IPS-NIHi7 (cell line): ENCODE results near the gene FAR2.
A peak's percentile ranks its signal among the peaks of the same experiment; 100 is the strongest.
"Not testable (repeated sequence)": the region's sequence is repeated elsewhere in the genome, so short reads cannot be mapped to it uniquely, and the experiment has no call there.

Experiments
- DNase-seq: peaks from one replicate; pipeline ENCODE4 v3.0.0; 2012; ENCODE audit warnings: mixed read lengths; ENCODE audit errors: extremely low spot score

FAR2 gene

DNA sequence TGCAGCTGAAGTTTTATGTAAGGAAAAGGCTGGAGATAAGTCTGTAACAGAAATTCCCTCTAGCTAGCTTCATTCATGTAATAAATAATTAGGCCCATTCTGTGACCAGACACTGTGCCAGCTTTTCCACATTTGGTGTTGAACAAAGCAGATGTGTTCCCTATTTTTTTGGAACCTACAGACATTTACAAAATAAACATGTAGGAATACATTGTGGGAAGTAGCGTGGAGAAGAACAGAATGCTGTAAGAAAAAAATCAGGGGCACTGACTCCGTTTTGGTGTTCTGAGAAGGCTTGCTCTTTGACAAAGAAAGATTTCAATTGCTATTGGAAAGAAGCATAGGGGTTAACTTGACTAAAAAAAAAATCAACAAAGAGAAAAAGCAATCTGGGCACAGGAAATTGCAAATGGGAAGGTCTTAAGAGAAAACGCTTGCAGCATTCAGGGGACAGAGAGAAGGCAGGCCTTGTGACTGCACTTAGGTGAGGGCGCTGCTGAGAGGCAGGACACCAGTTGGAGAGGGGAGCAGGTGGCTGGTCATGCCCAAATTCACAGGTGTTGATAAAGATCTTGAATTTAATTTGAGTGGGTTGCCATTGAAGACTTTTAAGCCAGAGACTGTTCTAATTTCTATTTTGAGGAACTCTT, 4.0 kb downstream of the FAR2 start:
- DNase-seq: peak; percentile 43

DNA sequence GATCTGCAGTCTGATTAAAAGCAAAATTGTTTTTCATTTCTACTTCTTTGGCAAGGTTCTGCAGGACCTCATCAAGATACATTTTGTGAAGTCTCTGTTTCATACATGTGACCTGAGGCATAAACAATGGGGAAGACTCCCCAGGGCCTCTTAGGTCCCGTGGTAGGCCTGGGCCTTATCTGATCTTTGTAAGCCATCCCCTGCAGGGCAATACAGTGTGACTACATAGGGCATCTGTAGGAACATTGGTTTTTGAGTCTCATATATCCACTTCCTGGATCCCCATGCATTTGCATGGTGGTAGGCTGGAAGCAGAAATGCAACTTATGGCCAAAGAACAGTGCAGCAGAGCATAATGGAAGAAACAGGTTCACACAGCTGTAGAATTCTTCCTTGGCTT, 6.0 kb downstream of the FAR2 start:
- no peak for DNase-seq

DNA sequence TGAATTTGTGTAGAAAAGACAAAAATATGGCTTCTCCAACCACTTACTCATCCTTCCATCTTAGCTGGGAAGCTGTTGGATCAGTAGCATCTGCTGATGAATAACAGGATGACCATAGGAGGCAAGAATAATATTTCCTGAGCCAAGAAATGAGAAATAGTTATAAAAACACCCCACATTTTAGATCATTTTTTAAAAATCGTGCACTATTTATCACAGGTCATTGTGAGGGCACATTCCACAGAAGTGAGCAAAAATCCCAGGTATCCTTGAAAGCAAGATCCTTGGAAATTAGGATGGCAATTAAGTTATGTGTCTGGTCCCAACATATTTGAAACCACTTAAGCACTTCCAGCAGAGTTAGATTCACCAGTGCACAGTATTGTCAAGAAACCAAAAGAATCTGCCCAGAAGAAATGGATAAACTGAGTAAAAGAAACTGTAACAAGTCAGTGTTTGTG, 8.4 kb downstream of the FAR2 start:
- no peak for DNase-seq

DNA sequence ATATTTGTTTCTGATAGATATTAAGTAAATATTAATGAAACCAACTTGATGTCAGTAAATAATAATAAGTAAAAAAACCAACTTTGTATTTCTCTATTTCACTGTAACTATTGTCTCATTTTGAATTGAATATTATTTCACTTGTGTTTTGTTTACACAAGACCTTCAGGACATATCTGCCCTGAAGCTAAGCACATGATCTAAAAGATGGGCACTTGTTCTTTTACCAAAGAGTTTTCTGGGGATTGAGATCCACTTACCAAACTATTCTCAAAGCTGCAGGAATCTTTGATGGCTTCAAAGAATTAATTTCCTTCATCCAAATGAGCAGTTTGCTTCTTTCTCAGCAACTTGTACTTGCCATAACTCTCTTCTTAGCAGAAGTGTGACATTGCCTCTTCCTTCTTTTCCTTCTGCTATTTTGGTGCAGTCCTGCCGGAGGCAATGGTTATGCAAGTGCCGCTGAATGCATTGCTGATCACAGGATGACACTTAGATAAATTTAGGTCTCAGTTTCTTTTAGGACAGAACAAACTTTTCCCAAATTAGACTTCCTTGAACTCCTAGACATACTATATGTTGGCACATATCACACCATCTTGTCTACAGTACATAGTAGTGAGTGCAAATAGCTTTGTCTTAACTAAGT, 9.2 kb downstream of the FAR2 start:
- DNase-seq: no peak

DNA sequence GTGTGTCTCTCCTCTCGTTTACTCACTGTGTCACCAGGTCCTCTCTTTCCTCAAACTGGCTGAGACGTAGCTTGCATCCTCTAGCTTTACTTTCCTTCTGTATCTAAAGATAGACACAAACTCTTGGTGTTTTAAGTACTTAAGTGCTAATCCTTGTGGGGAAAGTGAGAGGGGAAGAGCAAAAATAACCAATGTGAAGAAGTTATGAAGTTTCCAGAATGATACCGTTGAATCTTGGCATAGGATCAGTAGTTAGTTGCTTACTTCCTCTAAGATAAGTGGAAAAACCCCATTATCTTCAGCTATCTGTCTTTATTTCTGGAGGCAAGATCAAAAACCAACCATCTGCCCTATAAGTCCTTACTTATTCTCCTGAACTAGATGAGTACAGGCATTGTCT, 10.6 kb downstream of the FAR2 start:
- no peak for DNase-seq

DNA sequence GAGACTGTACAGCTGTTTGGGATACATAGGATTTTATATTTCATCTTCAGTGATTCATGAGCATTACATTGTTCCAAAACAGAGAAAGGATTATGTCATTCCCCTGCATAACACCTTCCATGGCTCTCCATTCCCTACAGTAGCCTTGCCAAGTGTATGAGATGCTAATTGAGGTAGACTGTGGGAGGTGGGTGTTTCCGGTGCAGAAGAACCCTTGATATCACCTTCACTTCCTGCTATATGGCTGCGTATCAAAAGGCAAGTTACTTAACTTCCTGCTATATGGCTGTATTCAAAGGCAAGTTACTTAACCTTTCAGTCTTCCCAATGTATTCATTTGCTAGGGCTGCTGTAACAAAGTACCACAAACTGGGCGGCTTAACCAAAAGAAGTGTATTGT, 11.2 kb downstream of the FAR2 start:
- DNase-seq: no peak

DNA sequence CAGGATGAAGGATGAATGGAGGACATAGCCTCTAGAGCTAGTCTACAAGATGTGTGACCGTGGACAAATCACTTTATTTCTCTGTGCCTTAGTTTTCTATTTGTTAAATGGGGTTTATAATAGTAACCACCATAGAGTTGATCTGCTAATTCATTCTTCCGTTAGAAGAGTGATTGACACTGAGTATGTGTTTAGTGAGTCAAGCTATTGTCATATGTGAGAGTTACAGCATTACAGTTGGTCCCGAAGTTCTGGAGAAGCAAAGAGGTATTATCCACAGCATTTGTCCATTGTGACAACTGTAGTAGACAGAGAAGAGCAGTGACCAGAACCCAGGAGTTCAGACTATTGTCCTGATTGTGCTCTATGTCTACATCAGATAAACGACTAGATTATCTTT, 14.1 kb downstream of the FAR2 start:
- no peak for DNase-seq

DNA sequence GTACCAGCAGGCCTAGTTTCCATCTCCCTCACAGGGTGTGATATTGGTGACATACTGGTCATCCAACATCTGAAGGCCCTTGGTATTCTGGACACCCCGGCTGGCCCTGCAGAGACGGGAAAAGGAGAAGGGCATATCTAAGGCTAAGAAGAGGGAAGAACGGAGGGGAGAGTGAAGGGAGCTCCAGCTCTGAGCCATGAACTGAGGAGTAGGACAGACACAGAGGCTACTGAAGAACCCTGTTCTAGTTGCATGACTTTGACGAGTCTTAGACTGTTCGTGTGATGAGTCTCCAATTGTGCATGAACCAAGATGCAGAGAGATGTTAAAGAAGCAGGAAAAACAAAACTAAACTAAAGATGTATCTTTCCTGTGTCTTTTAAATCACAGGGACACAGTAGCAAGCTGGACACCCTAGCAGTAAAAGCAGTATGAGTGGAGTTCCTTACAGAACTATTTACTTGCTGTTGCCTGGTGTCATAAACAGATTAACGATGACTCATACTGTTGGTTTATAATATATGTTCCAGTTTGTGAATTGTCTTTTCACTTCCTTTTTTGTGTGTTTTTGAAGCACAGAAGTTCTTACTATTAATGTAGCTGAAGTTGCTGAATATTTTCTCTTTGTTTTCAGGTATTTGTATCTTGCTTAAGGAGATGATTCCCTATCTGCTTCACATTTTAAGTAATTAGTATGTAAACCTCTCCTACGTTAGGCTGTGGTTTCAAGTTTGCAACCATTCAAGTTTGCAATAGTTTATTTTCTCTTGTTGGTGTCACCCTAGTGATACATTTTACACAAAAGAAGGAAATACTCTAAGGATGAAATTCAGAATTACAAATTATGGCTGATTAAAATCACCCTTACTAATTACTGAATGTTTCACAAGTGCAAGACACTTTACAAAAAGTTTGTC, 15.7 kb downstream of the FAR2 start:
- no peak for DNase-seq

DNA sequence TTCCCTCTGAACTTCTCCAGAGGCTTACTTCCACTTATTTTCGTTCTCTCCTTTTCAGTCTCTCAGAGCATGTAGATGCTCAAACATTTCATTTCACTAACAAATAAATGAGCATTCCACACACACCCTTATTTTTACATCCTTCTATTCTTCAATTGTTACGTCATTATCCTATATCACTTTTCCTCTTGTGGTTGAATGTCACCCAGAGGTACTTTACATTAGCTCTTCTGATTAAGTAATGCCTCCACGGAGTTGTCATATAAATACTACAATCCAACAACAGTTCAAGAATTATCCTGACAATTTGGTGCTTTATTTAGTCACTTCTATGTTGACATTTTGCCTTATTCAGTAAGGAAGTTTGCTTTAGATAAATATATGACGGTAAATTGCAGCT, 18.4 kb downstream of the FAR2 start:
- DNase-seq: no peak

DNA sequence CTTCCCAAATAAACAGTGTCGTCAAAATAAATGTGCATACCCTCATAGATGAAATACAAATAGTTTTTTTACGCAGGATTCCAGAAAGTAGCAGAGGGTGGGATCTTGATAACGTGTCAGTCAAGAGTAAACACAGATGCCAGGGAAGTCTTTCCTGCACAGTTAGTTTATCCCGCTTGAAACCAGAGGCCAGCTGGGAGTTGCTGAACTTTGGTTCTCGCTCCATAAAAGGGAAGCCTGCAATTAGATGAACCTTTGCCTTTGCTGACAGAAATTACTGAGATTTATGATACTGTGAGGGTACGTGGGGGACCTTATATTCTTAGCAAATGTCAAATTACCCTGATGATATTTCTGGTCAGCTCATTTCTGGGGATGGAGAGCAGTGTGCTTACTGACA, 18.9 kb downstream of the FAR2 start:
- no peak for DNase-seq

DNA sequence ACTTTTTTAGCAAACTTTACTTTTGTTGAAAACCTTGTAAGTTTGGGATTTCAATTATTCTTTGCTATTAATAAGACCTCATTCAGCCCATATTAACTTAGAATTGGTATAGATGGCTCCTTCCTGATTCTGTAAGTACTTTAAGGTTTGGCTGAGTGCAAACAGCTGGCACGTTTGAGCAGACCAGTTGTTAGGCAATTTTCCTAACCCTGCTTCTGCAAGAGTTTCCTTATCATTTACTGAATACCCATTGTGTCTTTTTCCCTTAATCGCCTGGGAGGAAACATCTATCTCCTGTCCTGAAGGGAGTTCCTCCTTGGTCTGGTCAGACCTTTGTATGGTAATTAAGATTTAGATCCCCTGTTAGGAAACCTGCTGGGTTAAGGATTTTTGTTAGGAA, 20.9 kb downstream of the FAR2 start:
- DNase-seq: not testable (repeated sequence)

DNA sequence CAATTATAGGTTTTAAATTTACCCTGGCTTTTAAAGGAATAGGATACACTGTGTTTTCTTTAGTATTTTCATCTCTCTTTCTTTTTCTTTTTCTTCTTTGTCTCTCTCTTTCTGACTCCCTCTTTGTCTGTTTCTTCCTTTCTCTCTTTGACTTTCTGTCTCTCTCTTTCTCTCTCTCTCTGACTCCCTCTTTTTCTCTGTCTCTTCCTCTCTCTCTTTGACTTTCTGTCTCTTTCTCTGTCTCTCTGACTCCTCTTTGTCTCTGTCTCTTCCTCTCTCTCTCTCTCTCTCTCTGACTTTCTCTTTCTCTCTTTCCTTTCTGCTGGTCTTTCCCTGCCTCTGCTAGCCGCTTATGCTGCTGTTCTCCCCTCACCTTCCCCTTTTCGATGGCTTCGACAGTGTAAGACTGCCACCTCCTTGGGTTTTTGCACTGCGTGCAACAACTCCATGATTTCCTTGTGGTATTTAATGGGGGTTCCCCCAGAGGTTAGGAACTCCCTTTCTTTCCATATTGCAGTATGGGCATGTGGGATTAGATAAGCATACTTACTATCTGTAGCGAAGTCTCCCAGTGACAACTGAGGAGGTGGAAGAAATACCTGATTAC, 21.5 kb downstream of the FAR2 start:
- DNase-seq: not testable (repeated sequence)

DNA sequence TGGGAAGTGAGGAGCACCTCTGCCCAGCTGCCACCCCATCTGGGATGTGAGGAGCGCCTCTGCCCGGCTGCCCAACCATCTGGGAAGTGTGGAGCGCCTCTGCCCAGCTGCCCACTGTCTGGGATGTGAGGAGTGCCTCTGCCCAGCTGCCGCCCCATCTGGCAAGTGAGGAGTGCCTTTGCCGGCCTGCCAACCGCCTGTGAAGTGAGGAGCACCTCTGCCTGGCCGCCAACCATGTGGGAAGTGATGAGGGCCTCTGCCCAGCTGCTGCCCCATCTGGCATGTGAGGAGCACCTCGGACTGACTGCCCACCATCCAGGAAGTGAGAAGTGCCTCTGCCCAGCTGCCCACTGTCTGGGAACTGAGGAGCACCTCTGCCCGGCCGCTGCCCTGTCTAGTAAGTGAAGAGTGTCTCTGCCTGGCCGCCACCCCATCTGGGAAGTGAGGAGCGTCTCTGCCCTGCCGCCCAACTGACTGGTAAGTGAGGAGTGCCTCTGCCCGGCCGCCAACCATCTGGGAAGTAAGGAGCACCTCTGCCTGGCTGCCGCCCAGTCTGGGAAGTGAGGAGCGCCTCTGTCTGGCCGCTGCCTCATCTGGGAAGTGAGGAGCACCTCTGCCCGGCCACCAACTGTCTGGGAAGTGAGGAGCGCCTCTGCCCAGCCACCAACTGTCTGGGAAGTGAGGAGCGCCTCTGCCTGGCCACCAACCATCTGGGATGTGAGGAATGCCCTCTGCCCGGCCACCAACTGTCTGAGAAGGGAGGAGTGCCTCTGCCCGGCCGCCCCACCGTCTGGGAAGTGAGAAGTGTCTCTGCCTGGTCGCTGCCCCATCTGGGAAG, 22.6 kb downstream of the FAR2 start:
- no peak for DNase-seq

DNA sequence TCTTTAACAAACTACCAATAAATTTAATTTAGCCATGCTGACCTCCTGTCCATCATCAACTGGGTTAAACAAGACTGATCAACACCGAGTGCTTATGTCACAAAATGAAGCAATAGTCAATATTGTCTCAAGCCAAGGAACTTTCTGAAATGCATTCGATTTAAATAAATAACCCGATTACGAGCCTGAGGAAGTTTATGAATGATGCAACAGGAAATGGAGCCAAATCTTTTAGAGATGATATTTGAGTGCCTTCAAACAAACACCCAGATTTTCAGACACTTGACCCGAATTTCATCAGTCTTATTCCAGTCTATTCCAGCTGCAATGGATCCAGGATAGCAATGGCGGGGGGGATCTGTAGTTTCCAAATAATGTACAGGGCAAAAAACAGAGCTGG, 27.9 kb downstream of the FAR2 start:
- DNase-seq: no peak

DNA sequence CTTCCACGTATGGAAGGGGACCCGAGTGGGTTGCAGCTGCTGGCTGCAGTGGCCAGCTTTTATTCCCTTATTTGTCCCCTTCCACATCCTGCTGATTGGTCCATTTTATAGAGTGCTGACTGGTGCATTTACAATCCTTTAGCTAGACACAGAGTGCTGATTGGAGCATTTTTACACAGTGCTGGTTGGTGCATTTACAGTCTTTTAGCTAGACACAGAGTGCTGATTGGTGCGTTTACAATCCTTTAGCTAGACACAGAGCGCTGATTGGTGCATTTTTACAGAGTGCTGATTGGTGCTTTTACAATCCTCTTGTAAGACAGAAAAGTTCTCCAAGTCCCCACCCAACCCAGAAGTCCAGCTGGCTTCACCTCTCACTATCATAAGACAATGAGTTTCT, 33.2 kb downstream of the FAR2 start:
- DNase-seq: not testable (repeated sequence)

DNA sequence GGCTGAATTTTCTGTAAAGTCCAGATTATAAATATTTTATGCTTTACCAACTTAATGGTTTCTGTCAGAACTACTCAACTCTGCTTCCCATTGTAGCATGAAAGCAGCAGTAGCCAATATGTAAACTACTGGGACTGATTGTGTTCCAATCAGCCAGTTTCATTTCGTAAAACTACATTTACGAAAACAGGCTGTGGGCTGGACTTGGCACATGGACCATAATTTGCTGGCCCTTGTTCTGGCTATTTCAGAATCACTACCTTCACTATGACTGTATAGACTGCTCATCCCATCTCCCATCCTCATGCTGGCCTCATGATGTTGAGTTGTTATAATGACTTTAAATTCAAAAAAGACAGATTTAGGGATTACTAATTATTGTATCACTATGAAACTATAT, 38.7 kb downstream of the FAR2 start:
- DNase-seq: no peak

DNA sequence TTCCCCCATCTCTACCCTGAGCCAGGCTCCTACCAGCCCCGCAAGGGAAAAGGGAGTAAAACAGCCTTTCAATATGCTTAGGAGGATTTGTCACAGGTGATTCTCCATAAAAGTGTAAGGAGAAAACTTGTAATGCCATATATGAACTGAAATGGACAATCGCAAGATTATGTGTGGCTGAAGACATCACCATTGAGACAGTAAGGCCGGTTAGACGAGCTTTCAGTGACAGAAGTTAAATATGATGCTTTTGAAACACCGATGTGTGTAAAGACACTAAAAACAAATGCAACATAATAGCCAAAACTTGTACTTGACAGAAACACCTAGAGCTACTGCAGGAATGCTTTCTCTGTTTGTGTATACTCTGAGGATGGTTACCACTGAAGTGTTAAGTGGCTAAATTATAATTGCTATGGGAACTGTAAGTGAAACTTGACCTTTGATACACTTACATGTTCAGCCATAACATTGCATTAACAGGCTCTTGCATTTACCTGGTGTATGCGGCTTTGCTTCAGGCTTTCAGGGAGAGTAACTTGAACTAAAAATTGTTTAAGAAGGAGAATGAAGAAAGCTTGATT, 42.3 kb downstream of the FAR2 start:
- DNase-seq: no peak

DNA sequence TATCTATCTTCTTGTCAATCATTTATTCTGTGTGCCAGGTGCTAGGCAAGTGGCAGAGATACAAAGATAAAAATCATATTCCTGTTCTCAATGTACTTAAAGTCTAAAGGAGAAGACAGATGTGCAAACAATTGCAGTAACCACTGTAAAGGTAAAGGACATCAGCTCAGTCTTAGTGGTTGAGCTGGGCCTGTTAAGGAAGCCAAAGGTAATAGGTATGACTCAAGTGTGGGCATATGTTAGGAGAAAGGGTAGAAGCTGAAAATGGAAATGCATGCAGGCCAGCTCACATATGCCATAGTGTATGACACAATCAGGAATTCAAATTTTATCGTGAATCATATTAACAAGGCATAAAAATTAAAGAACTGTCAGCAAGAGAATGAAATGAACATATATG, 49.8 kb downstream of the FAR2 start:
- DNase-seq: no peak

DNA sequence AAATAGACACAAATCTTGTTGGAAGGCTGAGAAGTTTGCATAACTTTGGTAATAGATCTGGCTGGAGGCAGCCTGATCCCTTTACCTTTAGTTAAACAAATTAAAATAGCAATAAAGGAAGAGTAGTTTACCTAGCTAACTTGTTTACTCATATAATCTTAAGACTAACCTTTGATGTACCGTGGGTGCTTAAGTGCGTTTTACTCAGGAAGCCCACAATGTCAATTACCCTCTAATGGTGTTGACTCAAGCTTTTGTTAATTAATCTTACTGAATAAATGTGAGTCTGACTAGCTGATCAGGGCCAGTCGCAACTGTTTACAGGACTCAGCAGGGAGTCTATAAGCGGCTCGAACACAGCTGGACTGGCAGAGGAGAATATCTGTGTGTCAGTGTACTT, 51.5 kb downstream of the FAR2 start:
- DNase-seq: no peak

DNA sequence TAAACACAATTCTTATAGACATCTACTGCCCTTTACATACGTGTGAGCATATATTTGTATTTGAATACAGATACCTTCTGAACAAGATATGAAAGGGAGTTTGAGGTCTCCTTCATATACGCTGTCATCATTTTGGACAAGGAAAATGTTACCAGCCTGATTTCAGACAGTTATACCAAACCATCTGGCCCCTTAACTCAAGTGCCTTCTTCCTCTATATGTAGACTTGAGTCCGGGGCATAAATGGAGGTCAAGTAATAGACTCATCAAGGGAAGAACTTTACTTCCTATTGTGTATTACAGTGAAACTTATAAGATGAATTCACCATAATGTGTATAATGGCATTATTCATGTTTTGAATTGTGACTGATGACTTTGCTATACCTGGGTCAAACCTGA, 52.2 kb downstream of the FAR2 start:
- DNase-seq: no peak

DNA sequence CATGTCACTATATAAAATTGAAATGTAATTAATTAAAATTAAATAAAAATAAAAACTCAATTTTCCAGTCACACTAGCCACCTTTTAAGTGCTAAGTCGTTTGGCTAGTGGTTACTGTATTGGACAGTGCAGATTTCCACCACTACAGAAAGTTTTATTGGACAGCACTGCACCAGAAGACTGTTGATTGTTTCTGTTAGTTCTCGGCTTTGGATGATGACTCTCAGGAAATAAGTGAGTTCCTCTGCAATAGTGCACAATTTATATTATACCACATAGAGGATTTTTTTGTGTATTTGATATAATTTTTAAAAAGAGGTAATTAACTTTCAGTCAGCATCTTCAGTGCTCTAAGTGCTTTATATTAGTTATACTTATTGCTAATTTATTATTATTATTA, 52.7 kb downstream of the FAR2 start:
- DNase-seq: no peak
